Loucy (cell line): ENCODE data around the gene PNPLA2.

ENCODE experiments used
- CTCF ChIP-seq: fragments of 200-600 bp; sonication (generic); conservative IDR thresholded peaks from 2 replicates; pipeline ENCODE4 v1.5.1; 2014; ENCODE audit warnings: mild to moderate bottlenecking, antibody characterized with exemption, low read length
- EZH2phosphoT487 ChIP-seq: fragments of 200-600 bp; IDR thresholded peaks from 2 replicates; pipeline ENCODE4 v1.6.1; 2018; ENCODE audit warnings: antibody characterized with exemption, mild to moderate bottlenecking, moderate library complexity, borderline replicate concordance

GRCh38 chr11:833849-834311 lies 15.2 kb downstream of the PNPLA2 start:
- TF ChIP-seq CTCF (no peak), EZH2phosphoT487 (no peak)
